Activated T-helper 1 cell treated with anti-CD3 and anti-CD28 coated beads, Interleukin-12 subunit alpha, Interleukin-12 subunit beta, Interleukin-2, Interleukin-4 antibody, amounts not matched to agents 30 ng/mL and 10 ng/mL and 1 ng/mL, durations not matched to agents 14 hours and 24 hours and 36 hours (primary cell): ENCODE data around the gene SLC39A2. TPM values are rescaled to one million over a fixed set of nuclear protein-coding genes. Genes with fewer than 3 reads are reported as not detected.
A peak's percentile ranks its signal among the peaks of the same experiment; 100 is the strongest.
"Not testable (repeated sequence)": the region's sequence is repeated elsewhere in the genome, so short reads cannot be mapped to it uniquely, and the experiment has no call there.

Experiments used
- DNase-seq: peaks from one replicate; pipeline ENCODE4 v3.0.0; 2021; ENCODE audit warnings: low spot score
- H3K27ac Mint-ChIP-seq: one replicate; pipeline ENCODE4 v1.8.0; 2021; ENCODE audit warnings: mild to moderate bottlenecking, mixed read lengths
- H3K27me3 Mint-ChIP-seq: one replicate; pipeline ENCODE4 v1.8.0; 2022; ENCODE audit warnings: mild to moderate bottlenecking, moderate library complexity, mixed read lengths; ENCODE audit not compliant: insufficient read depth
- H3K36me3 Mint-ChIP-seq: one replicate; pipeline ENCODE4 v1.8.0; 2021; ENCODE audit warnings: low read depth, mixed read lengths
- H3K4me1 Mint-ChIP-seq: one replicate; pipeline ENCODE4 v1.8.0; 2021; ENCODE audit warnings: low read depth, mixed read lengths
- H3K4me3 Mint-ChIP-seq: one replicate; pipeline ENCODE4 v1.8.0; 2021; ENCODE audit warnings: mild to moderate bottlenecking, moderate library complexity, mixed read lengths
- H3K9me3 Mint-ChIP-seq: one replicate; pipeline ENCODE4 v1.8.0; 2021; ENCODE audit warnings: mixed read lengths
- intact Hi-C: fragments of 100-400 bp; cut with micrococcal nuclease; formaldehyde crosslinking; loops from one replicate; pipeline ENCODE4 v1.15.1; 2024
- total RNA-seq: library from RNA; stranded (reverse); gene quantifications from 2 replicates; pipeline ENCODE4 v1.2.3, GENCODE V29; 2022

Gene SLC39A2
- total RNA-seq: 0.24 and 0.36 TPM in 2 replicates

DNA sequence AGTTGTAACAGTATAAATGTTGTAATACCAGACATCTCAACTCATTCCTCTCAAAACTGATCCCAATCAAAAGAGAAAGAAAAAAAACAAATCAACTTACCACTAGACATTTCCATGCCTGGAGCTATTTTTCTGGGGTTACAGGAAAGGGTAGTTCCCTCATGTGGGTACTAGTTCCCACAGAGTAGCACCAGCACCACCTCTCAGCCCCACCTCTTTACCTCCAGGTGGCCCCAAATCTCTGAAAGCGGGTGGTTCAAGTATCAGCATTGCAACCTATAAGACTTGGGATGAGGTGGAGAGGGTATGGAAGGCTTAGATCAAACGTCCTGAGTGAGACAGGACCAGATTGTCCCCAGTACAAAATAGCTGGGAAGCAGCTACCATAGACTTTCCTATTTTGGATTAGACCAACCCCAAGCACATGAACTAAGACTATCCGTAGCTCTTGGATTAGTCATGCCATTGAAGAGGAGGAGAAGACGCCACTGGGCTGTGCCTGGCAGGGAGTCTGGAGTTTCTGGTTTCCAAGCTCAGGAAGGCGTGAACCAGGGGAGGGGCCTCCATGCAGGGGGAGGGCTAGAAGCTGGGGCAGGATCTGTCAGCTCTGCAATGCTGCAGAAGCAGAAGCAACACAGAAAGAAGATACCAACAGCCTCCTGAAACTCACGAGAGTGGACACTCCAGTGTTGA is at the start of gene SLC39A2:
Gene SLC39A2 (plus strand): TSS at position 620 of the 693 bp plus-strand sequence. CDS start 154 bp downstream, outside the sequence.
- H3K27me3 Mint-ChIP-seq: peaks cover 3% of the 10 kb centered on the region

GRCh38 chr14:20954736-20955537 is 44.2 kb upstream of the SLC39A2 start, which contains the start of gene RNASE2:
Gene RNASE2, plus strand, starts transcription at chr14:20955487. Its CDS starts 285 bp downstream, at chr14:20955772.
- H3K9me3 Mint-ChIP-seq, DNase-seq, intact Hi-C loops, H3K36me3 Mint-ChIP-seq, H3K27ac Mint-ChIP-seq, H3K27me3 Mint-ChIP-seq, H3K4me1 Mint-ChIP-seq, H3K4me3 Mint-ChIP-seq: not testable (repeated sequence)

More for the DNA sequence above, at the start of gene SLC39A2:
- no peak for DNase-seq
- Mint-ChIP-seq H3K4me1 (peaks cover 11% of the 10 kb centered on the region), H3K4me3 (no peak within 1 kb of the TSS), H3K9me3 (no peaks in the 10 kb centered on the region), H3K27ac (no peak within 1 kb of the TSS), H3K36me3 (peaks cover 33% of the 10 kb centered on the region)
- intact Hi-C loops: no loop called here

DNA sequence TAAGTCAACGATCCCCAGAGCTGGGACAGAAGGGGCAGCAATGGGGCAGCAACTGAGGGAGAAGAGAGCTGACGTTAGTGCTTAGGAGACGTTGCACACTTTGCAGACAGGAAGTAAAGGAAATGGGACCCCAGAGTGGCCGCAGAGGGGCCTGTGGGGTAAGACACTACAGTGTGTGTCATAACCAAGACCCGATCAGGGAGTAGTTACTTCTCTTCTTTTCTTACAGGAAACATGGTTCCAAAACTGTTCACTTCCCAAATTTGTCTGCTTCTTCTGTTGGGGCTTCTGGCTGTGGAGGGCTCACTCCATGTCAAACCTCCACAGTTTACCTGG is 43.6 kb upstream of the SLC39A2 start:
- DNase-seq, H3K4me3 Mint-ChIP-seq, H3K27me3 Mint-ChIP-seq, intact Hi-C loops, H3K9me3 Mint-ChIP-seq, H3K27ac Mint-ChIP-seq, H3K36me3 Mint-ChIP-seq: not testable (repeated sequence)
- peaks cover 13% of the 10 kb centered on the region for H3K4me1 Mint-ChIP-seq

DNA sequence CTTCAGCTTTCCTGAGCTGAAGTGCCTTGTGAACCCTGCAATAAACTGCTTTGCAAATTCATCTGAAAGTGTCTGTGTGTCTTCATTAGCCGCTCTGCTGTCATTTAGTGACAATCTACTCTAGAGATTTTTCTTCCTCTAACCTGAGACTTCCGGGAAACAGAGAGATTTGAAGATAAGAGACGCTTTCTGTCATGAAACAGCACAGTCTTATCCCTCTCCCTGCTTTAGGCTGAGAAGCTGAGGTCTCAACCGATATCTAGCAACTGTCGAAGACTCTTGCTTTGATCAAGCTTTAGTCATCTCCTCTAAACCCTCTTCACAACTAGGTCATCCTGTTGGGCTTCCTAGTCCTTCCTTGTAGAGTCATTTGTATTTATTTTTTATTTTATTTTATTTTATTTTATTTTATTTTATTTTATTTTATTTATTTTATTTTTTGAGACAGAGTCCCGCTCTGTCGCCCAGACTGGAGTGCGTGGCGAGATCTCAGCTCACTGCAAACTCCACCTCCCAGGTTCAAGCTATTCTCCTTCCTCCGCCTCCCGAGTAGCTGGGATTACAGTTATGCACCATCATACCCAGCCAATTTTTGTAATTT is 42.6 kb upstream of the SLC39A2 start:
- no peaks in the 10 kb centered on the region for H3K9me3 Mint-ChIP-seq
- intact Hi-C loops: no loop called here

DNA sequence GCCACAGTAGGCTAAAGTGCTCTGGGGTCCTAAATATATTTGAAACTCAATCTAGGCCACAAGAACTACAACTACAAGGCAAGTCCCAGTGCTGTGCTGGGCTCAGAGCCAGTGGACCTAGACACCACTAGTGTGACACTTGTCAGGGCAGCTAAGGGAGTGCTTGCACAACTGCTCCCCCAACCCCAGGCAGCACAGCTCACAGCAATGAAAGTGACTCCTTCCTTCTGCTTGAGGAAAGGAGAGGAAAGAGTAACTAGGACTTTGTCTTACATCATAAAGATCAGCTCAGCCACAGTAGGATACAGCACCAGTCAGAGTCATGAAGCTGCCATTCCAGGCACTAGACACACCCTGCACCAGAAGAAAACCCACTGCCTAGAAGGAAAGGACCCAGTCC is 40.1 kb upstream of the SLC39A2 start:
- H3K27me3 Mint-ChIP-seq, H3K9me3 Mint-ChIP-seq, intact Hi-C loops, H3K4me3 Mint-ChIP-seq, H3K36me3 Mint-ChIP-seq, H3K27ac Mint-ChIP-seq, DNase-seq: not testable (repeated sequence)
- H3K4me1 Mint-ChIP-seq: peaks cover 26% of the 10 kb centered on the region

More for the DNA sequence above, 42.6 kb upstream of the SLC39A2 start:
- no peak overlapping the region for H3K4me3 Mint-ChIP-seq
- DNase-seq: no peak
- H3K27me3 Mint-ChIP-seq: no peaks in the 10 kb centered on the region
- peaks cover 23% of the 10 kb centered on the region for H3K4me1 Mint-ChIP-seq
- H3K27ac Mint-ChIP-seq: no peak overlapping the region
- H3K36me3 Mint-ChIP-seq: no peaks in the 10 kb centered on the region

DNA sequence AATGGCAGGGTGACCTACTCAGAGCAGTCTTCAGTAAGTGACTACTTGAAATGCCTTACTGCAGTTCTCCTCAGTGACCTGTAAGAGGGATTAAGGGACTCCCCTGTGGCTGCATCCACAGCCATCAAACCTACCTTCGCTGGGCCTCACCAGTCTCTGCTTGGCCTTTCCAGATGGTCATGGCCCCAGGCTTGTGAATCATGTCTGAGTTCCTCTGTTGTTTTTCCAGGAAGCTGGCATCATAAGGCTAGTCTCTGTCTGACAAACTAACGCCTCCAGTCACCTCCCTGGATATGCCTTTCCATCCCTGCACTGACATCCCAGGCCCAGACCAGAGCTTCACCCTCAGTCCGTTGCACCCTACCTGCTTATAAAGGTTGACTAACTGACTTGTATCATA is 29.8 kb upstream of the SLC39A2 start:
- Mint-ChIP-seq H3K27me3 (peaks cover 34% of the 10 kb centered on the region), H3K4me1 (peaks cover 15% of the 10 kb centered on the region), H3K36me3 (no peaks in the 10 kb centered on the region), H3K9me3 (no peaks in the 10 kb centered on the region), H3K27ac (no peak overlapping the region), H3K4me3 (no peak overlapping the region)
- DNase-seq: no peak
- intact Hi-C loops: no loop called here

DNA sequence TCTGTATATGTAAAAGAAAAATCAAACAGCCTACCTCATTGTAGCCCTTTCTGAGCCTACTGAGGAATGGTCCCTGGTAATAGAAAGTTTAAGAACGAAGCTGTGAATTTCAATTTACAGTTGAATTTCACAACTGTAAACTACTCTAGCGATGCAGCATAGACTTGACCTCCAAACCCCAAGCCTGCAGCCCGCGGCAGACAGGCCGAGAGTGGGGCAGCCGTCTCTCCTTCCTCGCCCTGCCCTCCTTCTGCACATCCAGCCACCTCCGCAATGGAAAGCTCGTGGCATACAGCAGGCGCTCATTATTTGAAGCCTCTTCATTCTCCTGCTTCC is 28.5 kb upstream of the SLC39A2 start:
- peaks cover 33% of the 10 kb centered on the region for H3K27me3 Mint-ChIP-seq
- peaks cover 15% of the 10 kb centered on the region for H3K4me1 Mint-ChIP-seq
- peak overlapping the region; percentile 93 for H3K4me3 Mint-ChIP-seq
- no peaks in the 10 kb centered on the region for H3K9me3 Mint-ChIP-seq
- intact Hi-C loops: loop anchor here (5.0 to 10.0 kb wide), 4 partner anchors 98 to 636 kb away; partner anchors contain the start of gene CCNB1IP1
- H3K36me3 Mint-ChIP-seq: no peaks in the 10 kb centered on the region
- DNase-seq: no peak
- H3K27ac Mint-ChIP-seq: no peak overlapping the region

DNA sequence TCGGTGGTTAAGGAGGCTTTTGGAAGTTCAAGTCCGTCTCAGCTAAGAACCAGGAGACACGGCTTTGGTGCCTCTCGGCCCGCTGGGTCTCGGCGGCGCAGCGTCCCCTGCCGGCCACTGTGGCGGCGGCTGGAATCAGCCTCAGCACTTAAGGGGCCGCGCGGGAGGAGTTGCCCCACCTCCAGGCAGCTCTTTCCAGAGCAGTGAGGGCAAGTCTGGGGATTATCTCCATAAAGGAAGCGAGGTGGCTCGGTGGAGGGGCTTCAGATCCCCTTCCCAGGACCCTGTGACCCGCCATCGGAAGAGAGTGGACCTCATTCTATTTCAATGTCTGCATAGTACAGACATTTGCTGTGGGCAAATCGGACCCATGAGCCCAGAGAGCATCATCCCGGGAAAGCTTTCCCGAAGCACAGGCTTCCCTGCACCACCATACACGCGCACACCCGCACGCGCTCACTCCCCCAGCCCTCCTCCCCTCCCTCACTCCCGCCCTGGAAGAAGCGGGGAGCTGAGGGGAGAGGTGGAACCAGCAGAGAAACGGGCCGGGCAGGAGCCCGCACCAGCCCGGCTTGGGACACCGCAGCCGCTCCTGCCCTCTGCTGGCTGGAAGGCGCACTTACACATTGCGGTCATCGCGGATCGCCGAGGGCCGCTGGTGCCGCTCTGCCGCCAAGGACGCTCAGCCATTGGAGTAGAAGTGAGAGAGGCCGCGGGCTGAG is 27.9 kb upstream of the SLC39A2 start:
- peaks cover 15% of the 10 kb centered on the region for H3K4me1 Mint-ChIP-seq
- H3K36me3 Mint-ChIP-seq: no peaks in the 10 kb centered on the region
- H3K27ac Mint-ChIP-seq: no peak overlapping the region
- H3K9me3 Mint-ChIP-seq: no peaks in the 10 kb centered on the region
- H3K4me3 Mint-ChIP-seq: peak overlapping the region; percentile 93
- intact Hi-C loops: loop anchor here (1.0 to 10.0 kb wide), 11 partner anchors 10 to 636 kb away; partner anchors contain the start of genes CCNB1IP1, CHD8 and METTL17
- peaks cover 35% of the 10 kb centered on the region for H3K27me3 Mint-ChIP-seq
- peak; percentile 72 for DNase-seq

- DNase-seq: no peak
- Mint-ChIP-seq H3K27ac (no peak overlapping the region), H3K27me3 (peaks cover 35% of the 10 kb centered on the region), H3K4me1 (peaks cover 15% of the 10 kb centered on the region), H3K36me3 (no peaks in the 10 kb centered on the region), H3K9me3 (no peaks in the 10 kb centered on the region), H3K4me3 (peak overlapping the region; percentile 93)
- intact Hi-C loops: loop anchor here (1.0 to 10.0 kb wide), 11 partner anchors 10 to 637 kb away; partner anchors contain the start of genes CCNB1IP1, CHD8 and METTL17
Measured at GRCh38 chr14:20971705-20972021, 27.4 kb upstream of the SLC39A2 start.

GRCh38 chr14:20973501-20973900 is 25.6 kb upstream of the SLC39A2 start:
- no peaks in the 10 kb centered on the region for H3K9me3 Mint-ChIP-seq
- no peak overlapping the region for H3K4me3 Mint-ChIP-seq
- peaks cover 31% of the 10 kb centered on the region for H3K27me3 Mint-ChIP-seq
- peaks cover 15% of the 10 kb centered on the region for H3K4me1 Mint-ChIP-seq
- no peak for DNase-seq
- intact Hi-C loops: loop anchor here (5.0 to 10.0 kb wide), 4 partner anchors 101 to 639 kb away; partner anchors contain the start of gene CCNB1IP1
- H3K36me3 Mint-ChIP-seq: no peaks in the 10 kb centered on the region
- H3K27ac Mint-ChIP-seq: no peak overlapping the region

- no peak for DNase-seq
- Mint-ChIP-seq H3K4me3 (no peak overlapping the region), H3K9me3 (no peaks in the 10 kb centered on the region), H3K27me3 (peaks cover 22% of the 10 kb centered on the region), H3K27ac (no peak overlapping the region), H3K4me1 (peaks cover 6% of the 10 kb centered on the region), H3K36me3 (no peaks in the 10 kb centered on the region)
- intact Hi-C loops: loop anchor here (10.0 kb wide), 1 partner anchor 641 kb away; the partner anchor contains the start of gene CCNB1IP1
Measured at GRCh38 chr14:20976291-20976690, 22.8 kb upstream of the SLC39A2 start.

DNA sequence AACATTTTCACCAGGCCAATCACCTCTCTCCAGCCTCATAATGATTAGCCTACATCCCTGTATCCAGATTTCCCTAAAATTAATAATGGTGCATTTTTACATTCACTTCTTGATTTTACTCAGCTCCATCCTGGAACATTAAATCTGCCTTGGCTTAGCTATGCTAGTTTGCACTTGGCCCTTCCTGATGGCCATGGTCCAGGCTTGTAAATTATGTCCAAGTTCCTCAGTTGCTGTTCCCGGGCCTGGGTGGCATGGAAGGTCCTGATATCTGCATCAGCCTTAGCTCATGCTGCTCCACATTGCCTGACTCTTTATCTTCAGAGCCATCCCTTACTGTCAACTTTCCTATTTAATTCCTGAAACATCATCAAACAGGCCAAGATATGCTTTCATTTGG is 20.4 kb upstream of the SLC39A2 start:
- no peaks in the 10 kb centered on the region for H3K36me3 Mint-ChIP-seq
- H3K9me3 Mint-ChIP-seq: no peaks in the 10 kb centered on the region
- H3K4me3 Mint-ChIP-seq: no peak overlapping the region
- H3K27me3 Mint-ChIP-seq: peaks cover 7% of the 10 kb centered on the region
- intact Hi-C loops: loop anchor here (10.0 kb wide), 1 partner anchor 644 kb away; the partner anchor contains the start of gene CCNB1IP1
- DNase-seq: no peak
- no peaks in the 10 kb centered on the region for H3K4me1 Mint-ChIP-seq
- H3K27ac Mint-ChIP-seq: no peak overlapping the region
